Lower lobe of right lung (tissue), 2 donors: ENCODE measurements around the gene MRPL33. TPM values are rescaled to one million over a fixed set of nuclear protein-coding genes. Genes with fewer than 3 reads are reported as not detected.
A peak's percentile ranks its signal among the peaks of the same experiment; 100 is the strongest.

Experiments used
- ATAC-seq, 2 donors: fragments of 200-7000 bp; cut with Tn5 transposase; one replicate each; pipeline ENCODE4 v1.9.1; 2020 to 2022; ENCODE audit warnings: mild to moderate bottlenecking in 2 of 2, moderate library complexity in 2 of 2
- DNase-seq: peaks from one replicate; pipeline ENCODE4 v3.0.0-alpha.2; 2020
- H3K27ac ChIP-seq: fragments of 200-600 bp; one replicate; pipeline ENCODE4 v1.8.0; 2022
- H3K27me3 ChIP-seq: fragments of 200-600 bp; one replicate; pipeline ENCODE4 v1.8.0; 2022; ENCODE audit warnings: low read depth
- H3K36me3 ChIP-seq: fragments of 200-600 bp; one replicate; pipeline ENCODE4 v1.8.0; 2022; ENCODE audit warnings: mild to moderate bottlenecking
- H3K4me1 ChIP-seq: fragments of 200-600 bp; one replicate; pipeline ENCODE4 v1.8.0; 2022
- H3K4me3 ChIP-seq: fragments of 200-600 bp; one replicate; pipeline ENCODE4 v1.8.0; 2022; ENCODE audit warnings: mild to moderate bottlenecking
- H3K9me3 ChIP-seq: fragments of 200-600 bp; one replicate; pipeline ENCODE4 v1.8.0; 2022
- intact Hi-C: fragments of 100-400 bp; cut with DNase I; formaldehyde crosslinking; loops from one replicate; pipeline ENCODE4 v1.11.0; 2022
- total RNA-seq: library from RNA; stranded (reverse); fragmentation: NEBNext Ultra II Directional; extraction: Animal tissue kit (Norgen Biotek cat#: 25700); gene quantifications from one replicate; pipeline ENCODE4 v1.2.1, GENCODE V29; 2021
- TF ChIP-seq, protein P1 (sequence below): fragments of 200-600 bp; IDR thresholded peaks from one replicate; pipeline ENCODE4 v1.8.0; 2022; ENCODE audit warnings: antibody characterized with exemption, mild to moderate bottlenecking
- donor health status: DM: no; HTN: yes; CAD: no; lungs with severe emphysema.

MRPL33 gene
- total RNA-seq, 1 donor from 2014 or later = 93.3 TPM

DNA sequence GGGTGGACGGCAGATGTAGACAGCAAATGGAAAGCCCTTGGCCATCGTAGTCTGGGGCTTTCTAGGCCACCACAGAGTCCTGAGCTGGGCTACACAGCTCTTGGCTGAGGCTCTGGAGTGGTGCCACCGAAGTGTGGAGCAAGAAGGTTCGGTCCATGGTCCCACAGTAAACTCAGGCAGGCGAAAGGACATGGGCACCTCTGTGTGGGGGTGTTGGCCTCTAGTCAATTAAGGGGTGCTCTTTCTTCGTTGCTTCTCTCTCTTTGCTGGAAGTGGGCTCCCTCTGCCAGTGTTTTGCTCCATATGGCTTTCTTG lies 34.7 kb upstream of the MRPL33 start:
- no peak overlapping the region for H3K4me3 ChIP-seq
- ATAC-seq (no peak), DNase-seq (no peak)
- H3K27me3 ChIP-seq = no peaks in the 10 kb centered on the region
- H3K4me1 ChIP-seq = peaks cover 30% of the 10 kb centered on the region
- no peaks in the 10 kb centered on the region for H3K9me3 ChIP-seq
- peak overlapping the region; percentile 85 for H3K27ac ChIP-seq
- no peaks in the 10 kb centered on the region for H3K36me3 ChIP-seq
- TF ChIP-seq, protein P1, sequence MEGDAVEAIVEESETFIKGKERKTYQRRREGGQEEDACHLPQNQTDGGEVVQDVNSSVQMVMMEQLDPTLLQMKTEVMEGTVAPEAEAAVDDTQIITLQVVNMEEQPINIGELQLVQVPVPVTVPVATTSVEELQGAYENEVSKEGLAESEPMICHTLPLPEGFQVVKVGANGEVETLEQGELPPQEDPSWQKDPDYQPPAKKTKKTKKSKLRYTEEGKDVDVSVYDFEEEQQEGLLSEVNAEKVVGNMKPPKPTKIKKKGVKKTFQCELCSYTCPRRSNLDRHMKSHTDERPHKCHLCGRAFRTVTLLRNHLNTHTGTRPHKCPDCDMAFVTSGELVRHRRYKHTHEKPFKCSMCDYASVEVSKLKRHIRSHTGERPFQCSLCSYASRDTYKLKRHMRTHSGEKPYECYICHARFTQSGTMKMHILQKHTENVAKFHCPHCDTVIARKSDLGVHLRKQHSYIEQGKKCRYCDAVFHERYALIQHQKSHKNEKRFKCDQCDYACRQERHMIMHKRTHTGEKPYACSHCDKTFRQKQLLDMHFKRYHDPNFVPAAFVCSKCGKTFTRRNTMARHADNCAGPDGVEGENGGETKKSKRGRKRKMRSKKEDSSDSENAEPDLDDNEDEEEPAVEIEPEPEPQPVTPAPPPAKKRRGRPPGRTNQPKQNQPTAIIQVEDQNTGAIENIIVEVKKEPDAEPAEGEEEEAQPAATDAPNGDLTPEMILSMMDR = no peak
- intact Hi-C loops = no loop called here

DNA sequence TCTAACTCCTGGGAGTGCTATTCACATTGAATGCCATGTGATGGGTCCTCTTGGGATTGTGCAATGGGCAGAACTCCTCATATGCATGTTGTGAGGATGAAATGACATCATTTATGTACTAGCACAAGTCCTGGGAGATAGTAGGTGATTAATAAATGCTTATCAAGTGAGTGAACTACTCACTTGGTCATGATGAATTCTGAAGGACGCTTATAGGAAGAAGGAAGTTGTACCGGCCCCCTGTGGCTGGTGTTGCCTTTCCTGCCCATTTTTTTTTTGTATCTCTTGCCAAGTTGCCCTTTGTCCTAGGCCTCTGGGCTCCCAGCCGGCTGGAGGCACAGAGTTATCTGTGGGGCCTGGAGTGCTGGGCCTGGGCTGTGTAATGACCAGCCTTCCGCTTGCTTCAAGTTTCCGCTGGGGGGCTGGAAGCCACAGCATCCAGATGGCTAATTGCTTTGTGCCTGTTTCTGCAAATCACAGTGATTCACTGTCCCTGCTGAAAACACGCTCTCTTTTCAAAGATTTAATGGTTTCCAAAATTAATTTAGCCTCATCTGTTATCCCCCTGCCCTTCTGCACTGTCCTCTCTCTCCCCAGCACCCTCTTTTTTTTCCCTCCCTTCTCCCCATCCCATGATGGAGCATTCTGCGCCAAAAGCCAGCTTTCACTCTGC lies 33.7 kb upstream of the MRPL33 start:
- no peak for DNase-seq
- H3K27ac ChIP-seq = peak overlapping the region; percentile 85
- H3K9me3 ChIP-seq = no peaks in the 10 kb centered on the region
- ATAC-seq = peak; percentile 5 to 9
- H3K27me3 ChIP-seq = no peaks in the 10 kb centered on the region
- peaks cover 30% of the 10 kb centered on the region for H3K4me1 ChIP-seq
- intact Hi-C loops = no loop called here
- TF ChIP-seq, protein P1 = no peak
- no peak overlapping the region for H3K4me3 ChIP-seq
- H3K36me3 ChIP-seq = no peaks in the 10 kb centered on the region

DNA sequence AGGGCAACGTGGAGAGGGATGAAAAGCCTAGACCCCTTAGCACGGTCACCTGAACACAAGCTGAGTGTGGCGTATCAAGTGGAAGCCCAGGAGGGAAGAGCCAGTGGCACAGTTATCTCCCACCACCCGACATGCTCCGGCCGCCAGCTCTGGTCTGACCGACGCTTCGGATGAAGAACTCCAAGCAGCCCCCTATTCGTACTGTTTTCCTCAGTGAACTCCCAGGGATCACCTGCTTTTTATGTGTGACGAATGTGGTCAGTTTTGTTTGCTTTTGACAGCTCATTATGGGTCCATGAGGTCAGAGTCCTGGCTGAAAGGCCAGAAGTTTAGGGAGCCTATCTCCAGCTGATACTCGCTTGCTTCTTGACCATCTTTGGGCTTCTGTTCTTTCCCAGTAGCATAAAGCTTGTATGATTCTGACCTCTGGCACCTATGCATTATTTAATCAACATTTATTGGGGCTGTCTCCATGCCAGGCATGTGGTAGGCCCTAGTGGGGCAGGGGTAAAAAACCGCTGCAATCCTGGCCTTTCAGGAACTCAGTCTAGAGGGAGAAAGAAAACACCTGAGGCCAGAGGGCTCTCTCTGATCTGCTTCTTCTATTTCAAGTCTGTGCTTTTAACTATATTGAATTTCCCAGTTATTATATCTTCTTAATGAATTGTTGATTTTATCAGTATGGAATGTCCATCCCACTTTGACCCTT lies 33.0 kb upstream of the MRPL33 start:
- ATAC-seq (no peak), DNase-seq (no peak)
- H3K4me1 ChIP-seq = peaks cover 30% of the 10 kb centered on the region
- intact Hi-C loops = no loop called here
- no peak overlapping the region for H3K4me3 ChIP-seq
- no peaks in the 10 kb centered on the region for H3K36me3 ChIP-seq
- H3K27me3 ChIP-seq = no peaks in the 10 kb centered on the region
- TF ChIP-seq, protein P1 = no peak
- H3K27ac ChIP-seq = peak overlapping the region; percentile 85
- H3K9me3 ChIP-seq = no peaks in the 10 kb centered on the region

DNA sequence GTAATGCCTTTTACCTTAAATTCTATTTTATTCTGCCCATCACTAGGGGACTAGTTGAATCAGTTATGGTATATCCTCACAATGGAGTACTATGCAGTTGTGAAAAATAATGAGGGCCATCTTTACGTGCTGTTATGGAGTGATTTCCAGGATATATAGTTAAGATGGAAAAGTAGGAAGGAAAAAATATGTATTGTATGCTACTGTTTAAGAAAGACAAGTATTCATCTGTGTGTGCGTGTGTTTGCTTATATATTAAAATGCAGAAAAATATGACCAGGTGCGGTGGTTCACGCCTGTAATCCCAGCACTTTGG lies 32.5 kb upstream of the MRPL33 start:
- no peaks in the 10 kb centered on the region for H3K36me3 ChIP-seq
- no peak overlapping the region for H3K4me3 ChIP-seq
- no peaks in the 10 kb centered on the region for H3K9me3 ChIP-seq
- H3K27me3 ChIP-seq = no peaks in the 10 kb centered on the region
- ATAC-seq (no peak), DNase-seq (no peak)
- peaks cover 30% of the 10 kb centered on the region for H3K4me1 ChIP-seq
- TF ChIP-seq, protein P1 = no peak
- intact Hi-C loops = no loop called here
- H3K27ac ChIP-seq = no peak overlapping the region

DNA sequence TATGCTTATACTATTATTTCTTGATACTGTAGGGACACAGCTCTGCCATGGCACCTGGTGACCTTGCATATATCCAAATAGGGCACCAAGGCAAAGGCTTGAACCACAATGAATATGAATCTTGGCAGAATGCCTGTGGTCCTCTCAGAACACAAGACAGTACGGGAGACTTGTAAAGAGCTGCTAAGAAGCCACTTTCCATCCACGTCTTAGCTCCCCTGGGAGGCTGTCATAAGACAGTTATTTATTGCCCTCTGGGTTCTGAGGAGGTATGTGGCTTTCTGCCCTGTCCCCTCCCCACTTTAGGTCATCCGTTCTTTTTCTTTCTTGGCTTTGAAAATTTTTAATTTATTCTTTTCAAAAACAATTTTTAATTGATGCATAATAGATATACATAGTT lies 29.8 kb upstream of the MRPL33 start:
- Histone ChIP-seq H3K4me1 (peaks cover 13% of the 10 kb centered on the region), H3K27ac (no peak overlapping the region), H3K27me3 (no peaks in the 10 kb centered on the region), H3K36me3 (no peaks in the 10 kb centered on the region), H3K9me3 (no peaks in the 10 kb centered on the region), H3K4me3 (no peak overlapping the region)
- intact Hi-C loops = no loop called here
- TF ChIP-seq, protein P1 = no peak
- no peak for ATAC-seq
- no peak for DNase-seq
